A172 (cell line): Measurements from ENCODE around the gene RNFT2. TPM values are rescaled to one million over a fixed set of nuclear protein-coding genes. Genes with fewer than 3 reads are reported as not detected.
A peak's percentile ranks its signal among the peaks of the same experiment; 100 is the strongest.

ENCODE experiments used
- DNase-seq: peaks from one replicate; pipeline ENCODE4 v3.0.0-alpha.2; 2015; ENCODE audit warnings: low spot score
- total RNA-seq: library from RNA; depleted of rRNA; stranded (reverse); fragments of >200 nt; shearing (Covaris generic); gene quantifications from 2 replicates; pipeline ENCODE4 v1.2.3, GENCODE V29; 2014

The RNFT2 gene
- total RNA-seq, 1 experiment from 2014 or later = 23.0 TPM

- no peak for DNase-seq
These were observed 94.2 kb downstream of the RNFT2 start for GRCh38 chr12:116832353-116832752.

DNA sequence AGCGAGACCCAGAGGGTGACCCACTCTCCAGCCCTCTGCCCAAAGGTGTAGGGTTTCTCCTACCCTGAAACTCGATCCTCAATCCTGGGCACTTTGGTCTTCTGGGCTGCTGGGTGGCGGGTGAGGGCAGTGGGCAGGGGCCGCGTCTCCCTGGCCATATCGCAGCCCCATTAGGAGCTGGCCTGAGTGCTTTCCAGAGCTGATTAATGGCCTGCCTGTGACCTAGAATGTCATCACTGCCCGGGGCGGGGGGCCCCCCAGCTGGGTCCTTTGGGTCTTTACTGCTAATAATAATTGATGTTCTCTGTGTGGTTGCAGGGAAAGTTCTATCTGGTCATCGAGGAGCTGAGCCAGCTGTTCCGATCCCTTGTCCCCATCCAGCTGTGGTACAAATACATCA, 95.4 kb downstream of the RNFT2 start:
- no peak for DNase-seq

DNA sequence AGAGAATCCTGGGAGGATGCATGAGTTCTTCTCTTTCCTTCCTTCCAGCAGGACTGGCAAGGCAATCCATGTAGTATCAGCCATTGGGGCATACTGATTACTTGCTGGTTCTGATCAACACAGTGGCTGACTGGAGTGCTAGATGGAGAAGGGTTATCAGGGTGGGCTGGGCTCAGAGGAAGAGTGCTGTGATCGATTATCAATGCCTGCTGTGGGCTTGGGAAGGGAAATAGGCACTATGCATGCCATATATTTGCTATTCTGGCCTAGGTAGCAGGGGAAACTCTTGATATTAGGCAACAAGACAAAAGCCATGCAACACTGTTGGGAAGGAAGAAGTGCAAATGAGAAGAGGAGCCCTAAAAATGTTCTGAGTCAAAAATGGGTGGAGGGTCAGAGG, 97.4 kb downstream of the RNFT2 start:
- DNase-seq = no peak

GRCh38 chr12:116837097-116837496, 99.0 kb downstream of the RNFT2 start:
- DNase-seq = no peak

DNA sequence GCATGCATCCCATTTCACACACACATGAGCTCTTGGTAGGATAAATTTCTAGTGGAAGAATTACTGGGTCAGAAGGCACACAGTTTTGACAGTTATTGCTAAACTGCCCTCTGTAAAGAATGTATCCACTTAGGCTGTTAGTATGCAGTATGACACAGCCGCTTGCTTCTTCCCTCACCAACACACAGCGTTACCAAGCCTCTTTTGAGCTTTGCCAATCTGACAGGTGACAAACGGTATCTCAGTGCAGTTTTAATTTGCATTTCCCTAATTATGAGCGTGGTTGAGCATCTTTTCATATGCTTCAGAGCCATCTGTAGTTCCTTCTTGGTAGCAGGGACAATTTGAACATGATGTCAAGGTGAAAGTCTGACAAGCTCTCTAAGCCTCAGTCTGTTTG, 100.2 kb downstream of the RNFT2 start:
- DNase-seq = no peak

DNA sequence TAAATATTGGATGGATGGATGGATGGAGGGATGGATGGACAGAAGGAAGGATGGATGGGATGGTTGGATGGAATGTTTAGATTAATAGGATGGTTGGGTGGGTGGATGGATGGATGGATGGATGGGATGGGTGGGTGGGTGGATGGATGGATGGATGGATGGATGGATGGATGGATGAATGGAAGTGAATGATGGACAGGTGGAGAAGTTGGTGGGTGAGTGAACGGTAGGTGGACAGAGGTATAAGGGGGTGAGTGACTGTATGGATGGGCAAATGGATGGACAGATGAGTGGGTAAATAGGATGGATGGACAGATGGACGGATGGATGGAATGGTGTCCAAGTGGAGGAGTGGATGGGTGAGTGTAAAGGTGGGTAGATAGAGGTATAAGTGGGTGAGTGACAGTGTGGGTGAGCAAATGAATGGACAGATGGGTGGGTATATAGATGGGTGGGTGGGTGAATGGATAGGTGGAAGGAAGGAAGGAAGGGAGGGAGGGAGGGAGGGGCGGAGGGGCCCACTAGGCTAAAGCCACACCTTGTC, 101.2 kb downstream of the RNFT2 start:
- no peak for DNase-seq

GRCh38 chr12:116843085-116843484, 105.0 kb downstream of the RNFT2 start:
- no peak for DNase-seq

GRCh38 chr12:116849216-116849615, 111.1 kb downstream of the RNFT2 start:
- no peak for DNase-seq

- no peak for DNase-seq
These were observed 114.2 kb downstream of the RNFT2 start for GRCh38 chr12:116852303-116852702.

DNA sequence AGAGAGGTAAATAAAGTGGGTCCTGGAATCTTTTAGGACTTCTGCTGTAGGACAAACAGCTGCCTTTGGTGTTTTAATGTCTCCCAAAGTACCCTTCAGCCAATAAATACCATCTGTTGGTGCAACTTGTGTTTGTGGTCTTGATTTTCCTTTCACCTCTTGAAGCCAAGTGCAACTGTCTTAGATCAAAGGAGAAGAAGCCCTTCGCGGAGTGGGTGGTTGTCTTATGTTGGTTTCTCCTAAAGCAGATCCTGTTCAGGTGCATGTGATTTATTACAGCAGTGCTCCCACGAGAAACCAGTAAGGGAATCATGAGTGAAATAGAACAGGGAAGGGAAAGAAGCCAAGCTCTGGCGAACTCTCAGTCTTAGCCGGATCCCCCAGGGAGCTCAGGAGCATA, 115.4 kb downstream of the RNFT2 start:
- no peak for DNase-seq

GRCh38 chr12:116855744-116856470, 117.8 kb downstream of the RNFT2 start:
- peak; percentile 35 for DNase-seq

- DNase-seq = no peak
These were observed 118.6 kb downstream of the RNFT2 start for GRCh38 chr12:116856729-116857128.

GRCh38 chr12:116859079-116859478, 121.0 kb downstream of the RNFT2 start:
- no peak for DNase-seq

DNA sequence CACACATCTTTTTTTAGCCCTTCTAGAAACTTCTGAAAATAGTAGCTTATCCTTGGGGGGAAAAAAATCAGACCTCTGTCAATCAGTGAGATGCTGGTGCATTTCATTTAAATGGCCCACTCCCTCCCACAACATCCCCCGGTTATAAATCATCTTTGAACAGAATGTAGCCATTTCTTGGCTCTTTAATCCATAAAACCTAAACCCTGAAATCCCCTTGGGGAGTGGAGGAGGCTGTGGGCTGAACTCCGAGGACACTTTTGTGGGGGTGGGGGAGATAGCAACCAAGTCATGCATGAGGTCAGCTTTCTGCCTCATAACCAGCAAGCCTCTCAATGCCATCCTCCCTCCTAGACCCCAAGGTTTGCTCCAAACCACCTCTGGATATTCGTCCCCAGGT, 122.1 kb downstream of the RNFT2 start:
- DNase-seq = no peak

DNA sequence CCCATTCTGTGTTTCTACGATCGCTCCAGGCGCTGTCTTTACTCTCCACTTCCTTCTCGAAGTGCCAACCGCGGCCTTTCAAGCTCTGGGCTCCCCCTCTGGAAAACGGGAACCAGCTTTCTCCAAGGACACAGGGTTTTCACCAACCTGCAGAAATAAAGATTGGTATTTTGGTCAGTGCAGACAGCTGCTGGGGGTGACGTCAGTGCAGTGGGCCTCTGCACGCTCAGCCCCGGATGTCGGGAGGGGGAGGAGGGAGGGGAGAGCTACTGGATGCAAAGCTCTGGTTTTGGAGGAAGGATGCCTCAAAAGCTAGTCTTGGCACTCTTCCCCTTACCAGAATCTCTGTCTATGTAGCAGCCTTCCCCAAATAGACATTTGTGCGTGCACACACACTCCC, 123.2 kb downstream of the RNFT2 start:
- peak; percentile 48 for DNase-seq

- no peak for DNase-seq
These were observed 124.1 kb downstream of the RNFT2 start for GRCh38 chr12:116862167-116862566.

- peak; percentile 61 for DNase-seq
These were observed 125.2 kb downstream of the RNFT2 start for GRCh38 chr12:116863275-116863767.

DNA sequence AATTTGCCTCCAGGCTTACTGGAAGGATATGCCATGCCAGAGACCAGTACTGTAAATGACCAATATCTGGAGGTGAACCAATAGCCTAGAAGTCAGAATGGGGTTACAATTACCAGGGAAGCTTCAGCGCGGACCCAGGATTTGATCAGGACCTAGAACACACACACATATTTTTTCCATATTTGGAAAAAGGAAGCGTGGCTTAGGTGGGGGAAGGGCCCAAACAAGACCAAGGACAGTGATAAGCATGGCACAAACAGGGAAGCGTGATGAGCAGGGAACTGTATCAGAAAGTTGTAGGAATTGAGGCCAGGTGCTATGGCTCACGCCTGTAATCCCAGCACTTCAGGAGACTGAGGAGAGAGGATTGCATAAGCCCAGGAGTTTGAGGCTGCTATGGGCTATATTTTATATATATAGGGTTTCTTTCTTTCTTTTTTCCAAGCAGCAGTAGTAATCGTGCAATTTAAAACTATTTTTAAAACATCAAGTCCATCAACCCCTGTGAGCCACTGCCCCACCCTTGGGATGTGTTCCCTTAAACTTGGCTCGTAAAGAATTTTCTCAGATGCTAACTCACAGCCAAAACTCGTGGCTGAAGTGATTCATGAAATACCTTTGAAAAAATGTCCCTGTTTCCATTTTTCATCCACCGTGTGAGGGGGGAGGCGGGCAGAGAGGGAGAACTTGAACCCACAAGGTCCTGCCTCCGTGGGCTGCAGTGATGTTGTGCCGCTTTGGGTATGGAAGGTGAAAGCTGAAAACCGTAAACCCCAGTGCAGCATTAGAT, 126.5 kb downstream of the RNFT2 start:
- DNase-seq = peak; percentile 89

GRCh38 chr12:116867523-116867922, 129.4 kb downstream of the RNFT2 start:
- no peak for DNase-seq

- no peak for DNase-seq
These were observed 132.2 kb downstream of the RNFT2 start for GRCh38 chr12:116870306-116870705.

GRCh38 chr12:116874324-116874995, 136.3 kb downstream of the RNFT2 start:
- no peak for DNase-seq

DNA sequence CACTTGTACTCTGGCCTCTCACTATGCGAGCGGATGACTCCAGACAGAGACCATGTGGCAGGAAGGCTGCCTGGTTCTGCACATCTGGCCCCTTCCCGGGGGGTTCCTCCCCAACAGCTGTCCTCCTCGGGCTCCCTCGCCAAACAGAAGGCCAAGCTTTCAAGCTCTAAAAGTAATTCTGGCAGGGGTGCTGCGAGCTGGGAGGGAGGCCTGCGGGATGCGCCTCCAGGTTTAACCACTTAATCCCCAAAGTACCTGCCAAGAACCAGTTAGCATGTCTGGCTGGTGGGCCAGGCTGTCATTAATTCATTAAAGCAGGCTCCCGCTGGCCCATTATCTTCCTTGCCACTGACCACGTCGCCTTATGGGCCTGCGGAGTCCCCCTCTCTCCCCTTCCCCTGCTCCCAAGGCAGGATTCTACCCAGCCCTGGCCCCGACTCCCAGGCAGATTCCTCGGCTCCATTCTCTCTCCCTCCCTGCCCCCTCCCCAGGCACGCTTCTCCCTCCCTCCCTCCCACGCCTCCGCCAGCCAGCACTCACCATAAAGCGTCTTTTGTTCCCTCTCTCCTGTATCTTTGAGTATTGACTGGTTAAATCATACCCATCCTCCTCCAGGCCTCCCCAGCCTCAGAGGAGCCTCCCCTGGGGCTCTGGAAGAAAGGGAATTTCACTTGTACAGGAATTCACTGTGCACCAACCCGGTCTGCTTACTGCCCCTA, 138.2 kb downstream of the RNFT2 start:
- DNase-seq = no peak
